K562 (cell line): ENCODE data around the gene SSU72. TPM values are rescaled to one million over a fixed set of nuclear protein-coding genes. Genes with fewer than 3 reads are reported as not detected.
A peak's percentile ranks its signal among the peaks of the same experiment; 100 is the strongest.

Experiments
- ELF2 ChIP-seq: fragments of 250-450 bp; sonication (Bioruptor Pico); IDR thresholded peaks from 2 replicates; pipeline ENCODE4 v1.5.0; 2021; ENCODE audit warnings: mild to moderate bottlenecking
- FOXJ3 ChIP-seq: sonication (generic); formaldehyde crosslinking; IDR thresholded peaks from 2 replicates; pipeline ENCODE4 v1.4.0; 2020; ENCODE audit warnings: mild to moderate bottlenecking, missing genetic modification reagents
- KDM4B ChIP-seq, 2 experiments: fragments of 450-650 bp in 1 of 2; sonication (generic) in 1 of 2; IDR thresholded peaks; 2 replicates each; pipeline ENCODE4 v1.6.1; 2016 to 2017; ENCODE audit warnings: borderline replicate concordance in 2 of 2, antibody characterized with exemption in 1 of 2, low read depth in 1 of 2, mild to moderate bottlenecking in 1 of 2
- KLF16 ChIP-seq: IDR thresholded peaks from 2 replicates; pipeline ENCODE4 v1.6.1; 2016; ENCODE audit warnings: antibody characterized with exemption
- MAZ ChIP-seq, 2 experiments: fragments of 450-650 bp in 1 of 2; sonication (generic) in 1 of 2; formaldehyde crosslinking; IDR thresholded peaks in 1 of 2; conservative IDR thresholded peaks in 1 of 2; 2 replicates each; pipeline versions ENCODE4 v1.4.0 to v1.5.0; 2020; ENCODE audit warnings: mild to moderate bottlenecking in 1 of 2, missing genetic modification reagents in 1 of 2
- MEF2A ChIP-seq: IDR thresholded peaks from 2 replicates; pipeline ENCODE4 v1.6.1; 2011; ENCODE audit warnings: low read depth, mild to moderate bottlenecking, low read length, moderate library complexity; ENCODE audit not compliant: control insufficient read depth
- MTA3 ChIP-seq: fragments of 450-650 bp; formaldehyde crosslinking; IDR thresholded peaks from 2 replicates; pipeline ENCODE4 v1.6.1; 2017; ENCODE audit warnings: mild to moderate bottlenecking, borderline replicate concordance
- NEUROD1 ChIP-seq: fragments of 150-350 bp; IDR thresholded peaks from 2 replicates; pipeline ENCODE4 v1.6.1; 2014; ENCODE audit warnings: borderline replicate concordance, low read length, low read depth; ENCODE audit not compliant: partially characterized antibody
- NR2F6 ChIP-seq: fragments of 450-650 bp; formaldehyde crosslinking; IDR thresholded peaks from 2 replicates; pipeline ENCODE4 v1.4.0; 2020; ENCODE audit warnings: mild to moderate bottlenecking
- PHF21A ChIP-seq: fragments of 450-650 bp; IDR thresholded peaks from 2 replicates; pipeline ENCODE4 v1.6.1; 2017; ENCODE audit warnings: low read depth, borderline replicate concordance
- PTTG1 ChIP-seq: fragments of 450-650 bp; IDR thresholded peaks from 2 replicates; pipeline ENCODE4 v1.6.1; 2016; ENCODE audit warnings: low read depth, mild to moderate bottlenecking, missing genetic modification characterization, missing compliant biosample characterization
- PURB ChIP-seq: sonication (generic); formaldehyde crosslinking; IDR thresholded peaks from 2 replicates; pipeline ENCODE4 v1.9.0; 2021; ENCODE audit warnings: low read depth, mild to moderate bottlenecking, missing genetic modification reagents
- RB1 ChIP-seq: fragments of 450-650 bp; IDR thresholded peaks from 2 replicates; pipeline ENCODE4 v1.6.1; 2017; ENCODE audit warnings: low read depth, mild to moderate bottlenecking
- RBBP5 ChIP-seq: fragments of 200-600 bp; sonication (generic); IDR thresholded peaks from 2 replicates; pipeline ENCODE4 v1.6.1; 2012; ENCODE audit warnings: borderline replicate concordance, mild to moderate bottlenecking, low read length, control low read depth, inconsistent platforms; ENCODE audit not compliant: insufficient read depth, poor library complexity, severe bottlenecking
- SMAD1 ChIP-seq: fragments of 150-350 bp; IDR thresholded peaks from 2 replicates; pipeline ENCODE4 v1.6.1; 2014; ENCODE audit warnings: low read length, low read depth; ENCODE audit not compliant: partially characterized antibody
- TEAD1 ChIP-seq, 2 experiments: fragments of 450-650 bp in 1 of 2; sonication (generic) in 1 of 2; formaldehyde crosslinking; IDR thresholded peaks; 2 replicates each; pipeline versions ENCODE4 v1.4.0 to v1.8.0; 2020 to 2022; ENCODE audit warnings: mild to moderate bottlenecking in 2 of 2, missing genetic modification reagents in 1 of 2
- ZEB2 ChIP-seq: fragments of 450-650 bp; IDR thresholded peaks from 2 replicates; pipeline ENCODE4 v1.6.1; 2016
- ZNF507 ChIP-seq: conservative IDR thresholded peaks from 2 replicates; pipeline ENCODE4 v1.6.1; 2017; ENCODE audit warnings: missing genetic modification characterization, missing compliant biosample characterization
- ZSCAN29 ChIP-seq: fragments of 450-650 bp; IDR thresholded peaks from 2 replicates; pipeline ENCODE4 v1.6.1; 2017
- ZZZ3 ChIP-seq: fragments of 450-650 bp; IDR thresholded peaks from 2 replicates; pipeline ENCODE4 v1.6.1; 2016; ENCODE audit warnings: antibody characterized with exemption, mild to moderate bottlenecking, moderate library complexity
- polyA plus RNA-seq, 8 experiments: library from polyadenylated mRNA; depleted of rRNA in 4 of 8; stranded (reverse) in 5 of 8; unstranded in 3 of 8; fragments of >200 nt; fragmentation: Nextera tagmentation in 2 of 8; fragmentation: Illumina TruSeq in 1 of 8; extraction: Ambion mirVana in 2 of 8; extraction: Trizol in 1 of 8; gene quantifications; 2 replicates each; pipeline versions ENCODE4 v1.2.1 to v1.2.3, GENCODE V29; 2011 to 2014; ENCODE audit warnings: inconsistent platforms in 1 of 8, missing spikeins in 1 of 8
- total RNA-seq, 7 experiments: library from RNA; depleted of rRNA in 6 of 7; stranded (reverse); fragments of >200 nt in 6 of 7; fragmentation: Illumina TruSeq in 2 of 7; extraction: Trizol in 2 of 7; gene quantifications; 2 replicates each; pipeline versions ENCODE4 v1.2.1 to v1.2.3, GENCODE V29; 2011 to 2021; ENCODE audit warnings: low replicate concordance in 1 of 7
- TF ChIP-seq, protein P1 (sequence below), 2 experiments: fragments of 450-650 bp in 1 of 2; sonication (generic) in 1 of 2; formaldehyde crosslinking; conservative IDR thresholded peaks; 2 replicates each; pipeline versions ENCODE4 v1.4.0 to v1.8.1; 2020 to 2022; ENCODE audit warnings: mild to moderate bottlenecking in 1 of 2, missing genetic modification reagents in 1 of 2
- TF ChIP-seq, protein P2 (sequence below): sonication (generic); formaldehyde crosslinking; IDR thresholded peaks from 2 replicates; pipeline ENCODE4 v1.8.1; 2023; ENCODE audit warnings: missing genetic modification reagents, mild to moderate bottlenecking, borderline replicate concordance
- TF ChIP-seq, protein P3 (sequence below): fragments of 250-450 bp; sonication (Bioruptor Pico); IDR thresholded peaks from 2 replicates; pipeline ENCODE4 v1.8.0; 2022; ENCODE audit warnings: moderate library complexity, mild to moderate bottlenecking, inconsistent platforms

Gene SSU72
- total and polyA plus RNA-seq, 9 of the 15 experiments (the other 6 are each of a cell fraction or from before 2014, with no cell fraction given): 70.8 to 201 (median 94.6) TPM

DNA sequence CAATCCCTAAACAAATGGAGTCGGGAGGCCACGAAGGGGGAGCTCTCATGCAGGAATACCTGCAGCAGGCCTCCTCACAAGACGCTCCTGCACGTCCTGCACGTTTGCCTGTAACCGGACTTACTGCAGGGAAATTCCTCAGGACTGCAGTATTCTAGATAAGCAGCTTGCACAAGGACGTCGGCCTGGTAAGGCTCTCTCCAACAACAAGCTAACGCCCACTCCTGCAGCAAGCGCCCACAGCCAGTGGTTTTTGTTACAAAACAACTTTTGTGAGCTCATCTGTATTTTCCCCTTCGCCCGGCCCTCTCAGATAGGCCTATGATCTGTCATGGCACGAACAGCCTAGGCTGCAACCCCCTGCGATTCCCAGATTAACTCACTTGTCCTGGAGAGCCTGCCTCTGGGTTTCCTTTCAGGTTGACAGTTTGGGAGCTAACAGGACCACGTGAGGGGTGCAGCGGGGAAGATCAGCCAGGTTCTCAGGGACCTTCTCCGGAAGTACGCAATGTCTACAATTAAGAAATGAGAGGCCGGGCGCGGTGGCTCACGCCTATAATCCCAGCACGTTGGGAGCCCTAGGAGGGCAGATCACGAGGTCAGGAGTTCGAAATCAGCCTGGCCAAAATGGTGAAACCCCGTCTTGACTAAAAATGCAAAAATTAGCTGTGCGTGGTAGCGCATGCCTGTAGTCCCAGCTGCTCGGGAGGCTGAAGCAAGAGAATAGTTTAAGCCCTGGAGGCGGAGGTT, 39.7 kb upstream of the SSU72 start (continued):
- TF ChIP-seq RBBP5 (peak; percentile 67), PURB (no peak), ELF2 (CRISPR knock-in tag) (no peak), PTTG1 (tag) (no peak), FOXJ3 (CRISPR knock-in tag) (no peak), KLF16 (no peak), NEUROD1 (no peak), RB1 (peak; percentile 42), ZEB2 (no peak), NR2F6 (CRISPR knock-in tag) (no peak), MEF2A (no peak), SMAD1 (no peak), PHF21A (0 out of 2 replicates have a peak, but pooled peaks have one; percentile 7), ZNF507 (tag) (no peak), ZZZ3 (no peak), MAZ (CRISPR knock-in tag; conservative IDR thresholded peaks at IDR 0.05 in 1 of 2, IDR thresholded peaks at IDR 0.05 in 1 of 2) (peak in 1 of 2 experiments; percentile 15; a peak in 1 of 4 replicates), TEAD1 (CRISPR knock-in tag; IDR thresholded peaks at IDR 0.05) (peak; percentile 16 to 79; a peak in 2 of 4 replicates), KDM4B (IDR thresholded peaks at IDR 0.05; ENCODE audit: borderline replicate concordance in 2 of 2, low read depth in 1 of 2) (no peak), MTA3 (0 out of 2 replicates have a peak, but pooled peaks have one; percentile 14), ZSCAN29 (no peak)
- TF ChIP-seq, protein P1, sequence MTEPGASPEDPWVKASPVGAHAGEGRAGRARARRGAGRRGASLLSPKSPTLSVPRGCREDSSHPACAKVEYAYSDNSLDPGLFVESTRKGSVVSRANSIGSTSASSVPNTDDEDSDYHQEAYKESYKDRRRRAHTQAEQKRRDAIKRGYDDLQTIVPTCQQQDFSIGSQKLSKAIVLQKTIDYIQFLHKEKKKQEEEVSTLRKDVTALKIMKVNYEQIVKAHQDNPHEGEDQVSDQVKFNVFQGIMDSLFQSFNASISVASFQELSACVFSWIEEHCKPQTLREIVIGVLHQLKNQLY (CRISPR knock-in tag; conservative IDR thresholded peaks at IDR 0.05): no peak
- TF ChIP-seq, protein P2, sequence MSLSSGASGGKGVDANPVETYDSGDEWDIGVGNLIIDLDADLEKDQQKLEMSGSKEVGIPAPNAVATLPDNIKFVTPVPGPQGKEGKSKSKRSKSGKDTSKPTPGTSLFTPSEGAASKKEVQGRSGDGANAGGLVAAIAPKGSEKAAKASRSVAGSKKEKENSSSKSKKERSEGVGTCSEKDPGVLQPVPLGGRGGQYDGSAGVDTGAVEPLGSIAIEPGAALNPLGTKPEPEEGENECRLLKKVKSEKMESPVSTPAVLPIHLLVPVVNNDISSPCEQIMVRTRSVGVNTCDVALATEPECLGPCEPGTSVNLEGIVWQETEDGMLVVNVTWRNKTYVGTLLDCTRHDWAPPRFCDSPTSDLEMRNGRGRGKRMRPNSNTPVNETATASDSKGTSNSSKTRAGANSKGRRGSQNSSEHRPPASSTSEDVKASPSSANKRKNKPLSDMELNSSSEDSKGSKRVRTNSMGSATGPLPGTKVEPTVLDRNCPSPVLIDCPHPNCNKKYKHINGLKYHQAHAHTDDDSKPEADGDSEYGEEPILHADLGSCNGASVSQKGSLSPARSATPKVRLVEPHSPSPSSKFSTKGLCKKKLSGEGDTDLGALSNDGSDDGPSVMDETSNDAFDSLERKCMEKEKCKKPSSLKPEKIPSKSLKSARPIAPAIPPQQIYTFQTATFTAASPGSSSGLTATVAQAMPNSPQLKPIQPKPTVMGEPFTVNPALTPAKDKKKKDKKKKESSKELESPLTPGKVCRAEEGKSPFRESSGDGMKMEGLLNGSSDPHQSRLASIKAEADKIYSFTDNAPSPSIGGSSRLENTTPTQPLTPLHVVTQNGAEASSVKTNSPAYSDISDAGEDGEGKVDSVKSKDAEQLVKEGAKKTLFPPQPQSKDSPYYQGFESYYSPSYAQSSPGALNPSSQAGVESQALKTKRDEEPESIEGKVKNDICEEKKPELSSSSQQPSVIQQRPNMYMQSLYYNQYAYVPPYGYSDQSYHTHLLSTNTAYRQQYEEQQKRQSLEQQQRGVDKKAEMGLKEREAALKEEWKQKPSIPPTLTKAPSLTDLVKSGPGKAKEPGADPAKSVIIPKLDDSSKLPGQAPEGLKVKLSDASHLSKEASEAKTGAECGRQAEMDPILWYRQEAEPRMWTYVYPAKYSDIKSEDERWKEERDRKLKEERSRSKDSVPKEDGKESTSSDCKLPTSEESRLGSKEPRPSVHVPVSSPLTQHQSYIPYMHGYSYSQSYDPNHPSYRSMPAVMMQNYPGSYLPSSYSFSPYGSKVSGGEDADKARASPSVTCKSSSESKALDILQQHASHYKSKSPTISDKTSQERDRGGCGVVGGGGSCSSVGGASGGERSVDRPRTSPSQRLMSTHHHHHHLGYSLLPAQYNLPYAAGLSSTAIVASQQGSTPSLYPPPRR (CRISPR knock-in tag): no peak
- TF ChIP-seq, protein P3, sequence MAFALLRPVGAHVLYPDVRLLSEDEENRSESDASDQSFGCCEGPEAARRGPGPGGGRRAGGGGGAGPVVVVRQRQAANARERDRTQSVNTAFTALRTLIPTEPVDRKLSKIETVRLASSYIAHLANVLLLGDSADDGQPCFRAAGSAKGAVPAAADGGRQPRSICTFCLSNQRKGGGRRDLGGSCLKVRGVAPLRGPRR (CRISPR knock-in tag): no peak
